Ovary (tissue), 3 donors: Measurements from ENCODE around the gene SUGCT.

Experiments
- CTCF ChIP-seq, 3 donors: fragments of 450-650 bp in 2 of 3; fragments of 200-600 bp in 1 of 3; IDR thresholded peaks; one replicate each; pipeline versions ENCODE4 v1.5.1 to v1.8.0; 2016 to 2022; ENCODE audit warnings: antibody characterized with exemption in 3 of 3, mild to moderate bottlenecking in 1 of 3
- EP300 ChIP-seq: sonication (generic); formaldehyde crosslinking; IDR thresholded peaks from one replicate; pipeline ENCODE4 v1.6.1; 2017; ENCODE audit warnings: antibody characterized with exemption
- POLR2A ChIP-seq: fragments of 450-650 bp; IDR thresholded peaks from one replicate; pipeline ENCODE4 v1.6.1; 2017; ENCODE audit warnings: antibody characterized with exemption, mild to moderate bottlenecking, moderate library complexity
- donor health status: DM: no; HTN: no; CAD: no.

GRCh38 chr7:40175725-40176510, 41.1 kb downstream of the SUGCT start:
- TF ChIP-seq CTCF (IDR thresholded peaks at IDR 0.05) (no peak), POLR2A (no peak), EP300 (no peak)
